Osteocyte (in vitro differentiated cells): ENCODE measurements around the gene MGAT5. TPM values are rescaled to one million over a fixed set of nuclear protein-coding genes. Genes with fewer than 3 reads are reported as not detected.

Experiments
- DNase-seq: peaks from one replicate; pipeline ENCODE4 v3.0.0; 2021; ENCODE audit warnings: mixed read lengths; ENCODE audit not compliant: unreplicated experiment; ENCODE audit errors: extremely low spot score
- H3K27ac Mint-ChIP-seq: one replicate; pipeline ENCODE4 v1.8.0; 2021; ENCODE audit warnings: mild to moderate bottlenecking, mixed read lengths; ENCODE audit not compliant: unreplicated experiment
- H3K27me3 Mint-ChIP-seq: one replicate; pipeline ENCODE4 v1.8.0; 2021; ENCODE audit warnings: mixed read lengths; ENCODE audit not compliant: unreplicated experiment
- H3K36me3 Mint-ChIP-seq: one replicate; pipeline ENCODE4 v1.8.0; 2021; ENCODE audit warnings: mixed read lengths; ENCODE audit not compliant: unreplicated experiment
- H3K4me1 Mint-ChIP-seq: one replicate; pipeline ENCODE4 v1.8.0; 2021; ENCODE audit warnings: mixed read lengths; ENCODE audit not compliant: unreplicated experiment
- H3K4me3 Mint-ChIP-seq: one replicate; pipeline ENCODE4 v1.8.0; 2021; ENCODE audit warnings: mild to moderate bottlenecking, moderate library complexity, mixed read lengths; ENCODE audit not compliant: unreplicated experiment
- H3K9me3 Mint-ChIP-seq: one replicate; pipeline ENCODE4 v1.8.0; 2021; ENCODE audit warnings: mixed read lengths; ENCODE audit not compliant: unreplicated experiment
- CTCF ChIP-seq: fragments of 200-600 bp; sonication (generic); IDR thresholded peaks from 2 replicates; pipeline ENCODE4 v1.5.0; 2021; ENCODE audit warnings: antibody characterized with exemption, mild to moderate bottlenecking, moderate library complexity
- total RNA-seq: library from RNA; stranded (reverse); gene quantifications from 2 replicates; pipeline ENCODE4 v1.2.1, GENCODE V29; 2021

The MGAT5 gene
- total RNA-seq, 1 donor from 2014 or later: 22.6 TPM

- Mint-ChIP-seq H3K27me3 (no peaks in the 10 kb centered on the region), H3K27ac (no peak overlapping the region), H3K4me3 (no peak overlapping the region), H3K4me1 (peaks cover 2% of the 10 kb centered on the region), H3K9me3 (no peaks in the 10 kb centered on the region), H3K36me3 (no peaks in the 10 kb centered on the region)
- no peak for DNase-seq
- TF ChIP-seq CTCF: no peak
Measured at GRCh38 chr2:134421556-134422328, 167.9 kb downstream of the MGAT5 start.

GRCh38 chr2:134425724-134426496, 172.0 kb downstream of the MGAT5 start:
- Mint-ChIP-seq H3K27me3 (no peaks in the 10 kb centered on the region), H3K27ac (no peak overlapping the region), H3K4me3 (no peak overlapping the region), H3K4me1 (peaks cover 2% of the 10 kb centered on the region), H3K36me3 (no peaks in the 10 kb centered on the region), H3K9me3 (no peaks in the 10 kb centered on the region)
- DNase-seq: no peak
- TF ChIP-seq CTCF: no peak

GRCh38 chr2:134426721-134427120, 172.8 kb downstream of the MGAT5 start:
- DNase-seq: no peak
- H3K27ac Mint-ChIP-seq: no peak overlapping the region
- H3K36me3 Mint-ChIP-seq: no peaks in the 10 kb centered on the region
- no peak for TF ChIP-seq CTCF
- peaks cover 9% of the 10 kb centered on the region for H3K4me1 Mint-ChIP-seq
- no peak overlapping the region for H3K4me3 Mint-ChIP-seq
- H3K27me3 Mint-ChIP-seq: no peaks in the 10 kb centered on the region
- no peaks in the 10 kb centered on the region for H3K9me3 Mint-ChIP-seq

- no peaks in the 10 kb centered on the region for H3K9me3 Mint-ChIP-seq
- no peaks in the 10 kb centered on the region for H3K27me3 Mint-ChIP-seq
- no peaks in the 10 kb centered on the region for H3K36me3 Mint-ChIP-seq
- H3K4me3 Mint-ChIP-seq: no peak overlapping the region
- no peak for DNase-seq
- H3K27ac Mint-ChIP-seq: no peak overlapping the region
- no peak for TF ChIP-seq CTCF
- H3K4me1 Mint-ChIP-seq: peaks cover 16% of the 10 kb centered on the region
Measured at GRCh38 chr2:134429886-134430285, 176.0 kb downstream of the MGAT5 start.

GRCh38 chr2:134431838-134432434, 178.1 kb downstream of the MGAT5 start:
- H3K27ac Mint-ChIP-seq: peak overlapping the region; percentile 3

More at GRCh38 chr2:134431838-134432434, 178.1 kb downstream of the MGAT5 start:
- no peak for TF ChIP-seq CTCF
- no peaks in the 10 kb centered on the region for H3K9me3 Mint-ChIP-seq
- H3K4me3 Mint-ChIP-seq: no peak overlapping the region
- no peaks in the 10 kb centered on the region for H3K27me3 Mint-ChIP-seq
- DNase-seq: no peak
- no peaks in the 10 kb centered on the region for H3K36me3 Mint-ChIP-seq
- H3K4me1 Mint-ChIP-seq: peaks cover 14% of the 10 kb centered on the region
